H1 (cell line): ENCODE results near the gene CEND1. TPM values are rescaled to one million over a fixed set of nuclear protein-coding genes. Genes with fewer than 3 reads are reported as not detected.
A peak's percentile ranks its signal among the peaks of the same experiment; 100 is the strongest.

ENCODE experiments used
- CTCF ChIA-PET: fragments of 300-600 bp; sonication (Branson Sonifier 250); formaldehyde crosslinking; loops from one replicate; lab custom pipeline; 2021; ENCODE audit not compliant: partially characterized antibody; lab: Charles Lee
- POLR2A ChIA-PET: fragments of 300-600 bp; sonication (Branson Sonifier 250); formaldehyde crosslinking; loops from one replicate; lab custom pipeline; 2021; ENCODE audit warnings: inconsistent platforms; ENCODE audit not compliant: partially characterized antibody; lab: Charles Lee
- DNase-seq, 2 experiments: peaks; one replicate each; pipeline versions ENCODE4 v3.0.0 to v3.0.0-alpha.2; 2010 to 2022; ENCODE audit warnings: low spot score in 2 of 2, low read depth in 1 of 2, mixed read lengths in 1 of 2
- FAIRE-seq: peaks from 2 replicates; lab custom pipeline; 2011; peaks lifted over from hg19 to GRCh38; lab: Jason Lieb, UNC
- H2AFZ ChIP-seq: 2 replicates; pipeline ENCODE4 v1.8.1; 2012; ENCODE audit warnings: low read length, inconsistent platforms
- H2AK5ac ChIP-seq: 2 replicates; pipeline ENCODE4 v1.6.1; 2013; ENCODE audit warnings: low read depth, low read length
- H2BK120ac ChIP-seq: replicated peaks from 2 replicates; pipeline ENCODE3; 2013; ENCODE audit warnings: low read depth, low read length, inconsistent platforms
- H2BK12ac ChIP-seq: 2 replicates; pipeline ENCODE4 v1.6.1; 2013; ENCODE audit warnings: low read depth, low read length
- H2BK15ac ChIP-seq: 2 replicates; pipeline ENCODE4 v1.6.1; 2013; ENCODE audit warnings: low read length
- H2BK20ac ChIP-seq: 2 replicates; pipeline ENCODE4 v1.6.1; 2013; ENCODE audit warnings: low read length
- H2BK5ac ChIP-seq: 2 replicates; pipeline ENCODE4 v1.6.1; 2013; ENCODE audit warnings: low read depth, low read length
- H3K14ac ChIP-seq: 2 replicates; pipeline ENCODE4 v1.6.1; 2013; ENCODE audit warnings: inconsistent platforms; ENCODE audit not compliant: insufficient read length
- H3K18ac ChIP-seq: 2 replicates; pipeline ENCODE4 v1.6.1; 2013; ENCODE audit warnings: low read length; ENCODE audit errors: extremely low read depth
- H3K23ac ChIP-seq: 2 replicates; pipeline ENCODE4 v1.6.1; 2013; ENCODE audit warnings: inconsistent platforms; ENCODE audit not compliant: insufficient read length
- H3K23me2 ChIP-seq: 2 replicates; pipeline ENCODE4 v1.6.1; 2013; ENCODE audit warnings: low read depth, low read length
- H3K27ac ChIP-seq: 2 replicates; pipeline ENCODE4 v1.6.1; 2011; ENCODE audit warnings: low read depth, low read length, inconsistent platforms
- H3K27me3 ChIP-seq, 4 experiments: replicated peaks in 1 of 4; 1 replicate in 1 of 4; 2 replicates in 3 of 4; pipeline versions ENCODE4 v1.6.1 to v1.8.1; 2011 to 2013; ENCODE audit warnings: low read length in 3 of 4, mild to moderate bottlenecking in 3 of 4, inconsistent platforms in 2 of 4, mixed read lengths in 2 of 4, moderate library complexity in 1 of 4; ENCODE audit not compliant: control insufficient read depth in 3 of 4, insufficient read depth in 3 of 4; ENCODE audit errors: extremely low read depth in 1 of 4
- H3K36me3 ChIP-seq, 4 experiments: 2 replicates each; pipeline versions ENCODE4 v1.6.1 to v1.8.1; 2011 to 2013; ENCODE audit warnings: mild to moderate bottlenecking in 4 of 4, low read length in 3 of 4, moderate library complexity in 2 of 4, control low read depth in 1 of 4, inconsistent platforms in 1 of 4; ENCODE audit not compliant: insufficient read depth in 4 of 4, control insufficient read depth in 2 of 4
- H3K4ac ChIP-seq: replicated peaks from 2 replicates; pipeline ENCODE3; 2013; ENCODE audit warnings: low read length, low read depth, mixed read lengths, inconsistent platforms; ENCODE audit not compliant: insufficient read length
- H3K4me1 ChIP-seq, 4 experiments: replicated peaks in 1 of 4; 1 replicate in 1 of 4; 2 replicates in 3 of 4; pipeline versions ENCODE4 v1.6.1 to v1.8.1; 2011 to 2013; ENCODE audit warnings: low read length in 3 of 4, inconsistent platforms in 2 of 4, mixed read lengths in 1 of 4; ENCODE audit not compliant: insufficient read depth in 4 of 4, control insufficient read depth in 3 of 4
- H3K4me2 ChIP-seq, 2 experiments: 2 replicates each; pipeline versions ENCODE4 v1.6.1 to v1.8.1; 2011 to 2013; ENCODE audit warnings: low read depth in 2 of 2, low read length in 2 of 2, control low read depth in 1 of 2, inconsistent platforms in 1 of 2, mild to moderate bottlenecking in 1 of 2; ENCODE audit not compliant: insufficient read depth in 1 of 2
- H3K4me3 ChIP-seq, 4 experiments: fragments of 200-600, 300-600 bp in 1 of 4; sonication (generic), shearing (Covaris generic), sonication (Bioruptor Twin) in 1 of 4; 2 replicates each; pipeline versions ENCODE4 v1.5.1 to v1.8.1; 2011 to 2016; ENCODE audit warnings: low read length in 4 of 4, low read depth in 3 of 4, control low read depth in 2 of 4, inconsistent platforms in 2 of 4, mild to moderate bottlenecking in 2 of 4, mixed read lengths in 1 of 4, moderate library complexity in 1 of 4; ENCODE audit not compliant: insufficient read depth in 2 of 4; ENCODE audit errors: extremely low read depth in 1 of 4
- H3K56ac ChIP-seq: replicated peaks from 2 replicates; pipeline ENCODE3; 2013; ENCODE audit warnings: low read depth, mild to moderate bottlenecking, mixed read lengths, low read length, inconsistent platforms; ENCODE audit not compliant: insufficient read length
- H3K79me1 ChIP-seq: 2 replicates; pipeline ENCODE4 v1.6.1; 2013; ENCODE audit warnings: low read depth, low read length, control low read depth
- H3K79me2 ChIP-seq, 2 experiments: 2 replicates each; pipeline versions ENCODE4 v1.6.1 to v1.8.1; 2012 to 2013; ENCODE audit warnings: low read length in 2 of 2, mild to moderate bottlenecking in 2 of 2, inconsistent platforms in 1 of 2; ENCODE audit not compliant: insufficient read depth in 2 of 2, control insufficient read depth in 1 of 2
- H3K9ac ChIP-seq, 4 experiments: replicated peaks in 1 of 4; 1 replicate in 1 of 4; 2 replicates in 3 of 4; pipeline versions ENCODE4 v1.6.1 to v1.8.1; 2011 to 2013; ENCODE audit warnings: low read depth in 3 of 4, low read length in 3 of 4, control low read depth in 2 of 4, mild to moderate bottlenecking in 2 of 4, moderate library complexity in 2 of 4, inconsistent platforms in 1 of 4; ENCODE audit errors: extremely low read depth in 1 of 4
- H3K9me3 ChIP-seq, 2 experiments: 2 replicates each; pipeline versions ENCODE4 v1.6.1 to v1.8.1; 2012 to 2013; ENCODE audit warnings: mild to moderate bottlenecking in 2 of 2, moderate library complexity in 2 of 2, control low read depth in 1 of 2, inconsistent platforms in 1 of 2, low read depth in 1 of 2, low read length in 1 of 2, mixed read lengths in 1 of 2; ENCODE audit not compliant: insufficient read depth in 2 of 2
- H4K20me1 ChIP-seq, 2 experiments: replicated peaks in 1 of 2; 2 replicates each; pipeline versions ENCODE3 to v1.8.1; 2011 to 2013; ENCODE audit warnings: inconsistent platforms in 2 of 2, low read length in 2 of 2, mild to moderate bottlenecking in 1 of 2; ENCODE audit not compliant: insufficient read depth in 2 of 2, control insufficient read depth in 1 of 2
- H4K5ac ChIP-seq: 2 replicates; pipeline ENCODE4 v1.6.1; 2013; ENCODE audit warnings: low read length, low read depth, mixed read lengths, inconsistent platforms; ENCODE audit not compliant: insufficient read length
- H4K8ac ChIP-seq: 2 replicates; pipeline ENCODE4 v1.8.0; 2013; ENCODE audit warnings: mild to moderate bottlenecking, moderate library complexity, low read length, inconsistent platforms; ENCODE audit not compliant: insufficient read depth; ENCODE audit errors: extremely low read depth
- H4K91ac ChIP-seq: replicated peaks from 2 replicates; pipeline ENCODE3; 2013; ENCODE audit warnings: low read length, mixed read lengths, inconsistent platforms; ENCODE audit not compliant: insufficient read length
- CTBP2 ChIP-seq: IDR thresholded peaks from 2 replicates; pipeline ENCODE4 v1.7.0; 2011; ENCODE audit warnings: borderline replicate concordance, mild to moderate bottlenecking, moderate library complexity, mixed read lengths, low read length; ENCODE audit not compliant: insufficient read depth, insufficient read length
- GABPA ChIP-seq: IDR thresholded peaks from 2 replicates; pipeline ENCODE4 v1.6.1; 2011; ENCODE audit warnings: mild to moderate bottlenecking, low read length, moderate library complexity, borderline replicate concordance; ENCODE audit not compliant: insufficient read depth
- KDM1A ChIP-seq: fragments of 200-600, 300-600 bp; sonication (generic); IDR thresholded peaks from 2 replicates; pipeline ENCODE4 v1.7.1; 2016; ENCODE audit warnings: mild to moderate bottlenecking, low read length, borderline replicate concordance
- SP1 ChIP-seq: IDR thresholded peaks from 2 replicates; pipeline ENCODE4 v1.6.1; 2011; ENCODE audit warnings: low read depth, low read length
- SRF ChIP-seq: IDR thresholded peaks from 2 replicates; pipeline ENCODE4 v1.6.1; 2011; ENCODE audit warnings: mild to moderate bottlenecking, low read depth, low read length, moderate library complexity
- YY1 ChIP-seq: IDR thresholded peaks from 2 replicates; pipeline ENCODE4 v1.6.1; 2011; ENCODE audit warnings: low read depth, mild to moderate bottlenecking, low read length
- WGBS, 2 experiments: shearing (Covaris generic) in 1 of 2; methylation state at CpG; one replicate each; pipeline versions ENCODE4 v1.1.6 to v1.1.7; 2013 to 2015; ENCODE audit warnings: low lambda C conversion rate in 2 of 2, mixed read lengths in 2 of 2, inconsistent platforms in 1 of 2, low coverage in 1 of 2, missing lambda C conversion rate in 1 of 2; ENCODE audit not compliant: insufficient replicate concordance in 2 of 2, insufficient coverage in 1 of 2, insufficient read length in 1 of 2; ENCODE audit errors: extremely low coverage in 1 of 2, missing lambda C conversion rate in 1 of 2; 5-methylcytosine and 5-hydroxymethylcytosine counted together
- long read RNA-seq, 2 experiments: library from RNA in 1 of 2; library from capped mRNA in 1 of 2; stranded (forward); transcript quantifications; one replicate each; pipeline ENCODE4 v2.0.0, GENCODE V29; 2021; ENCODE audit warnings: inconsistent platforms in 1 of 2
- polyA minus RNA-seq, 3 experiments: library from RNA; depleted of rRNA, polyadenylated mRNA; stranded (reverse); fragments of >200 nt; gene quantifications; 1 replicate in 2 of 3; 2 replicates in 1 of 3; pipeline ENCODE4 v1.2.3, GENCODE V29; 2011
- polyA plus RNA-seq, 7 experiments: library from polyadenylated mRNA; depleted of rRNA in 3 of 7; stranded (reverse) in 5 of 7; unstranded in 2 of 7; fragments of >200 nt in 5 of 7; fragments of 200-250 nt in 2 of 7; gene quantifications; 1 replicate in 5 of 7; 2 replicates in 1 of 7; 4 replicates in 1 of 7; pipeline versions ENCODE4 v1.2.1 to v1.2.3, GENCODE V29; 2011 to 2013; ENCODE audit warnings: missing spikeins in 2 of 7, mixed read lengths in 2 of 7
- total RNA-seq: library from RNA; stranded (reverse); fragmentation: NEBNext Ultra II Directional; extraction: Animal tissue kit (Norgen Biotek cat#: 25700); gene quantifications from 2 replicates; pipeline ENCODE4 v1.2.1, GENCODE V29; 2021

Gene CEND1
- total RNA-seq = 5.0 and 5.7 TPM in 2 replicates
- polyA plus RNA-seq (2011; rRNA removed) = 0.82 and 1.3 TPM in 2 replicates
- polyA plus RNA-seq (2011; cell fraction: cytosol; rRNA removed) = 0.87 TPM
- polyA plus RNA-seq (2011; cell fraction: nucleus; rRNA removed) = 1.7 TPM
- 2.2 to 3.9 TPM (median 2.9 TPM) in 4 replicates for polyA plus RNA-seq (2012, experiment 1 of 2)
- 1.8 TPM for polyA plus RNA-seq (2012, experiment 2 of 2)
- polyA plus RNA-seq (2013, experiment 1 of 2) = 1.3 TPM
- polyA plus RNA-seq (2013, experiment 2 of 2) = 1.7 TPM
- polyA minus RNA-seq (2011; rRNA and poly(A)+ RNA removed) = not detected in 2 replicates
- 1.6 TPM for polyA minus RNA-seq (2011; cell fraction: cytosol; rRNA and poly(A)+ RNA removed)
- 0.60 TPM for polyA minus RNA-seq (2011; cell fraction: nucleus; rRNA and poly(A)+ RNA removed)
- long read RNA-seq, experiment 1, partial matches to known transcripts = 0 of 5 reads
- long read RNA-seq, experiment 1, other reads (novel, unspliced or antisense) = 1 of 5 reads
- long read RNA-seq, experiment 2, transcript CEND1-201 (2 exons, 1,649 nt) = major isoform, 9 of 10 reads
- long read RNA-seq, experiment 2, partial matches to known transcripts = 1 of 10 reads
- long read RNA-seq, experiment 2, other reads (novel, unspliced or antisense) = 0 of 10 reads

- H3K4me3 ChIP-seq = peak within 1 kb of the TSS in 2 of 4 experiments; percentile 11 to 44; a peak in 3 of 8 replicates
- CTCF ChIA-PET = interaction anchor here (0.7 to 1.1 kb wide), 4 partner anchors 13 to 58 kb away, joined by 3 to 4 read pairs (median 3); no protein-coding TSS in a partner anchor
- peak within 1 kb of the TSS; percentile 35 for H4K8ac ChIP-seq
- TF ChIP-seq KDM1A (peak; percentile 24; the same call in 1 of the 2 replicates), SP1 (0 out of 2 replicates have a peak, but pooled peaks have one; percentile 14), YY1 (peak; percentile 57; the same call in 1 of the 2 replicates), SRF (no peak), CTBP2 (peak; percentile 66), GABPA (no peak)
- TF ChIP-seq, all 59 proteins: peak for 4
- H2BK15ac ChIP-seq = peak within 1 kb of the TSS; percentile 72; the same call in 1 of the 2 replicates
- H3K4me1 ChIP-seq = peaks cover 0 to 18% (median 11%) of the 10 kb centered on the region in 4 experiments; a peak in 6 of 7 replicates
- H2BK5ac ChIP-seq = peak within 1 kb of the TSS; percentile 78; the same call in 1 of the 2 replicates
- H3K4me2 ChIP-seq = peak within 1 kb of the TSS; percentile 46 to 60
- H2AFZ ChIP-seq = no peak within 1 kb of the TSS
- no peak within 1 kb of the TSS for H3K23ac ChIP-seq
- H4K91ac ChIP-seq = no peak within 1 kb of the TSS
- POLR2A ChIA-PET = interaction anchor here (0.9 to 53.0 kb wide), 11 partner anchors 9 to 169 kb away, joined by 3 to 1917 read pairs (median 4); partner anchors contain the start of genes CD151, CRACR2B, GATD1 and PIDD1
- 20% methylated on average over 1 of the region's 44 CpGs; no CpG with 5 or more reads in 1 of the 2 experiments for WGBS, 2 experiments
- H3K9ac ChIP-seq = no peak within 1 kb of the TSS
- no peak within 1 kb of the TSS for H2BK120ac ChIP-seq
- no peak within 1 kb of the TSS for H3K14ac ChIP-seq
- H3K27ac ChIP-seq = no peak within 1 kb of the TSS
- H2BK20ac ChIP-seq = no peak within 1 kb of the TSS
- peak in 1 of 2 experiments; percentile 79 for DNase-seq
- H3K56ac ChIP-seq = no peak within 1 kb of the TSS
- peak within 1 kb of the TSS; percentile 32 for H3K18ac ChIP-seq
- H2AK5ac ChIP-seq = no peak within 1 kb of the TSS
- peaks cover 2 to 13% of the 10 kb centered on the region in 2 experiments for H4K20me1 ChIP-seq
- peak within 1 kb of the TSS; percentile 23; the same call in 1 of the 2 replicates for H2BK12ac ChIP-seq
- FAIRE-seq = no peak
- H3K27me3 ChIP-seq = no peaks in the 10 kb centered on the region
- no peak within 1 kb of the TSS for H3K4ac ChIP-seq
- no peaks in the 10 kb centered on the region for H3K79me2 ChIP-seq
- H3K9me3 ChIP-seq = no peaks in the 10 kb centered on the region
- peaks cover 0 to 12% (median 0%) of the 10 kb centered on the region in 4 experiments; a peak in 3 of 8 replicates for H3K36me3 ChIP-seq
- no peaks in the 10 kb centered on the region; the same call in 1 of the 2 replicates for H3K23me2 ChIP-seq
- H4K5ac ChIP-seq = no peak within 1 kb of the TSS
- peaks cover 3% of the 10 kb centered on the region; the same call in 1 of the 2 replicates for H3K79me1 ChIP-seq
These were observed at the start of gene CEND1 for GRCh38 chr11:789943-790342. TSS of gene CEND1 (minus strand) at chr11:790090. CDS start at chr11:788576, 1,514 bp downstream.
